Prostate gland (tissue), 2 donors: ENCODE results near the gene IL33. TPM values are rescaled to one million over a fixed set of nuclear protein-coding genes. Genes with fewer than 3 reads are reported as not detected.

Experiments
- DNase-seq: peaks from one replicate; pipeline ENCODE4 v3.0.0-alpha.2; 2019; ENCODE audit warnings: low spot score
- H3K27ac ChIP-seq, 2 donors: fragments of 200-600 bp; sonication (generic); 2 replicates each; pipeline ENCODE4 v1.5.1; 2017 to 2019
- H3K27me3 ChIP-seq: fragments of 200-600 bp; sonication (generic); replicated peaks from 2 replicates; pipeline ENCODE4 v1.5.1; 2019; ENCODE audit not compliant: insufficient read depth
- H3K36me3 ChIP-seq, 2 donors: fragments of 200-600 bp; sonication (generic); 1 replicate in 1 of 2; 2 replicates in 1 of 2; pipeline versions ENCODE4 v1.5.1 to v1.8.1; 2017 to 2019
- H3K4me1 ChIP-seq: fragments of 200-600 bp; sonication (generic); replicated peaks from 2 replicates; pipeline ENCODE4 v1.5.1; 2019
- H3K4me3 ChIP-seq, 2 donors: fragments of 200-600 bp; sonication (generic); 2 replicates each; pipeline ENCODE4 v1.5.1; 2017 to 2019
- H3K9me3 ChIP-seq: fragments of 200-600 bp; sonication (generic); 2 replicates; pipeline ENCODE4 v1.5.1; 2017
- POLR2A ChIP-seq: fragments of 450-650 bp; IDR thresholded peaks from one replicate; pipeline ENCODE4 v1.6.1; 2016; ENCODE audit warnings: antibody characterized with exemption, mild to moderate bottlenecking
- POLR2AphosphoS5 ChIP-seq: sonication (generic); formaldehyde crosslinking; IDR thresholded peaks from one replicate; pipeline ENCODE4 v1.6.1; 2017; ENCODE audit warnings: antibody characterized with exemption
- WGBS: methylation state at CpG from one replicate; pipeline ENCODE4 v1.1.5; 2018; 5-methylcytosine and 5-hydroxymethylcytosine counted together
- intact Hi-C: fragments of 100-400 bp; cut with DNase I; formaldehyde crosslinking; loops from one replicate; pipeline ENCODE4 v1.14.2; 2022
- total RNA-seq, 2 donors: library from RNA; depleted of rRNA; stranded (reverse); fragments of >200 nt; gene quantifications; one replicate each; pipeline ENCODE4 v1.1.0, GENCODE V29; 2016
- TF ChIP-seq, protein P1 (sequence below), 4 experiments: fragments of 200-600 bp in 2 of 4; fragments of 450-650 bp in 2 of 4; sonication (generic) in 2 of 4; IDR thresholded peaks; 1 replicate in 3 of 4; 2 replicates in 1 of 4; pipeline ENCODE4 v1.5.1; 2016 to 2019; ENCODE audit warnings: antibody characterized with exemption in 4 of 4, mild to moderate bottlenecking in 2 of 4, moderate library complexity in 2 of 4

Gene IL33
- total RNA-seq, 2 donors from 2014 or later: 11.6 to 13.8 TPM

DNA sequence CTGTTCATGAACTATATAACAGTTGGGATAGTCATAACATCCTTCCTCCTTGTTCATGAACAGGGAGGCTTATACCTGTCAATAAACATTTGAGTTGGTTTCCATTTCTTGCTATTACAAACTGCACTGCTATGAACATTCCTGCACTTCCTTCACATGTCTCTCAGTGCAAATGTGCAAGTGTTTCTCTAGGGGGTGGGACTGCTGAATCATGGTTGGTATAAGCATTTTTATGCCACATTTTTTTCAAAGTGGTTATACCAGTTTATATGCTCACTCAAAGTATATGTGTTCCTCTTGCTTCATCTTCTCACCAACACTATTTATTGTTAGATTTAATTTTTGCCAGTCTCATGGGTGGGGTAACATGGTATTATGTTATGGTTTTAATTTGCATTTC lies 86.8 kb downstream of the IL33 start:
- no peak for TF ChIP-seq POLR2AphosphoS5
- no peak for TF ChIP-seq POLR2A
- TF ChIP-seq, protein P1, sequence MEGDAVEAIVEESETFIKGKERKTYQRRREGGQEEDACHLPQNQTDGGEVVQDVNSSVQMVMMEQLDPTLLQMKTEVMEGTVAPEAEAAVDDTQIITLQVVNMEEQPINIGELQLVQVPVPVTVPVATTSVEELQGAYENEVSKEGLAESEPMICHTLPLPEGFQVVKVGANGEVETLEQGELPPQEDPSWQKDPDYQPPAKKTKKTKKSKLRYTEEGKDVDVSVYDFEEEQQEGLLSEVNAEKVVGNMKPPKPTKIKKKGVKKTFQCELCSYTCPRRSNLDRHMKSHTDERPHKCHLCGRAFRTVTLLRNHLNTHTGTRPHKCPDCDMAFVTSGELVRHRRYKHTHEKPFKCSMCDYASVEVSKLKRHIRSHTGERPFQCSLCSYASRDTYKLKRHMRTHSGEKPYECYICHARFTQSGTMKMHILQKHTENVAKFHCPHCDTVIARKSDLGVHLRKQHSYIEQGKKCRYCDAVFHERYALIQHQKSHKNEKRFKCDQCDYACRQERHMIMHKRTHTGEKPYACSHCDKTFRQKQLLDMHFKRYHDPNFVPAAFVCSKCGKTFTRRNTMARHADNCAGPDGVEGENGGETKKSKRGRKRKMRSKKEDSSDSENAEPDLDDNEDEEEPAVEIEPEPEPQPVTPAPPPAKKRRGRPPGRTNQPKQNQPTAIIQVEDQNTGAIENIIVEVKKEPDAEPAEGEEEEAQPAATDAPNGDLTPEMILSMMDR (IDR thresholded peaks at IDR 0.05): no peak
- intact Hi-C loops: no loop called here
- H3K4me3 ChIP-seq: no peak overlapping the region
- H3K27me3 ChIP-seq: no peaks in the 10 kb centered on the region
- DNase-seq: no peak
- no peaks in the 10 kb centered on the region for H3K36me3 ChIP-seq
- H3K4me1 ChIP-seq: no peaks in the 10 kb centered on the region
- H3K27ac ChIP-seq: no peak overlapping the region
- H3K9me3 ChIP-seq: no peaks in the 10 kb centered on the region

DNA sequence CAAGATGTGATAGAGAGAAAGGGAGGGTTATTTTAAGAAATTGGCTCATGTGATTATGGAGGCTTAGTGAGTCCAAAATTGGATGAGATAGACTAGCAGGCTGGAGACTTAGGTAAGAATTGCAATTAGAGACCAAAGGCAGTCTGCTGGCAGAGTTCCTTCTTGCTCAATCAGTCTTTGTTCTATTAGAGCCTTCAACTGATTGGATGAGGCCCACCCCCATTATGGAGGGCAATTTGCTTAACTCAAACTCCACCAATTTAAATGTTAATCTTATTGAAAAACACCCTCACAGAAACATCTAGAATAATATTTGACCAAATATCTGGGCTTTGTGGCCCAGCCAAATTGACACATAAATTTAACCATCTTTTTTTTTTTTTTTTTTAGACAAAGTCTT lies 88.6 kb downstream of the IL33 start:
- no peaks in the 10 kb centered on the region for H3K4me1 ChIP-seq
- no peaks in the 10 kb centered on the region for H3K9me3 ChIP-seq
- no peak for DNase-seq
- intact Hi-C loops: no loop called here
- no peak for TF ChIP-seq POLR2A
- no peak for TF ChIP-seq POLR2AphosphoS5
- TF ChIP-seq, protein P1 (IDR thresholded peaks at IDR 0.05): no peak
- no peak overlapping the region for H3K4me3 ChIP-seq
- H3K36me3 ChIP-seq: no peaks in the 10 kb centered on the region
- no peaks in the 10 kb centered on the region for H3K27me3 ChIP-seq
- no peak overlapping the region for H3K27ac ChIP-seq

DNA sequence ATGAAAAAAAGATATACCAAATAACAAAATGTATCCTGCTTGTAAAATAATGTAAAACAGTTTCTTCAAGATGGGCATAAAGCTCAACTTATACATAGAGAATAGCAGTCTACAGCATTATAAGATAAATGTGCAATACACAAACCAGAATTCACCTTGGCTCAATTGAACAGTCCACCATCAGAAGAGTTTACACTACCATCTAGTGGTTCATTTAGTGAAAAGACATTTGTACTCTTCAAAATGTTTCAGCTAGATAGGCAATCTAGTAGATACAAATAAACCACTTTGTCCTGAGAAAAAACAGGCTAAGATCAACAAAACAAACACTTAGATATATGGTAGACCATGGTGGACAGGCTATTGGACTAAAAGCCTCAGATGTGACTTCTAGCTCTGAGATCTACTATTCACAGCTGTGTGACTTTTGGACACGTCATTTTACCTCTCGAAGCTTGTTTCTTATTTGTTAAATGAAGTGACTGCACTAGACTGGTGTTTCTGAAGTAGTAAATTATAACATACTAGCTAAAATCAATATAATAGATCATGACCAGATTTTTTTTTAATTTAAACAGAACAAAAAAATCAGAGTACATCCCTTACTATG lies 90.5 kb downstream of the IL33 start:
- no peak for DNase-seq
- 91% methylated on average over 2 of the region's 2 CpGs for WGBS
- Histone ChIP-seq H3K9me3 (no peaks in the 10 kb centered on the region), H3K4me1 (no peaks in the 10 kb centered on the region), H3K27ac (no peak overlapping the region), H3K27me3 (no peaks in the 10 kb centered on the region), H3K36me3 (no peaks in the 10 kb centered on the region), H3K4me3 (no peak overlapping the region)
- intact Hi-C loops: loop anchor here (2.0 kb wide), 2 partner anchors 109 to 251 kb away; no protein-coding TSS in a partner anchor
- TF ChIP-seq POLR2A: no peak
- TF ChIP-seq POLR2AphosphoS5: no peak
- TF ChIP-seq, protein P1 (IDR thresholded peaks at IDR 0.05): peak in 3 of 4 experiments; percentile 58 to 75 (median 72)

Other genes starting within 250 kb of the IL33 start
- 10 to 100 TPM; 10.3 to 15.9 TPM for gene RANBP6, start 200.2 kb upstream of the IL33 start, total RNA-seq
- 1 to 10 TPM in 1 of 2 donors, not detected in 1; 8.4 TPM for gene TPD52L3, start 112.6 kb downstream of the IL33 start, total RNA-seq
- gene UHRF2, start 197.4 kb downstream of the IL33 start, total RNA-seq: 10 to 100 TPM; 41.9 to 52.1 TPM